ENCODE results near the gene ZNF138.

ZNF138 gene

GRCh38 chr7:64875258-64875657, 81.0 kb downstream of the ZNF138 start:
- TF ChIP-seq FOXP2 (optimal IDR thresholded peaks at IDR 0.05; ENCODE audit: control extremely low read depth, extremely low read length, insufficient read depth) = no peak
- DNase-seq (ENCODE audit: low read depth, low spot score) = no peak
- Histone ChIP-seq H3K27ac (no peak overlapping the region), H3K36me3 (ENCODE audit: insufficient read depth, low read length) (no peaks in the 10 kb centered on the region), H3K9me3 (ENCODE audit: low read depth, low read length) (no peaks in the 10 kb centered on the region), H3K4me3 (no peak overlapping the region), H3K9ac (ENCODE audit: insufficient read length) (no peak overlapping the region)

GRCh38 chr7:64875658-64876406, 81.6 kb downstream of the ZNF138 start:
- no peaks in the 10 kb centered on the region for H3K9me3 ChIP-seq (ENCODE audit: low read depth, low read length)
- DNase-seq (ENCODE audit: low read depth, low spot score) = no peak
- H3K36me3 ChIP-seq (ENCODE audit: insufficient read depth, low read length) = no peaks in the 10 kb centered on the region
- no peak for TF ChIP-seq FOXP2 (optimal IDR thresholded peaks at IDR 0.05; ENCODE audit: control extremely low read depth, extremely low read length, insufficient read depth)
- no peak for TF ChIP-seq POLR2AphosphoS5 (IDR thresholded peaks at IDR 0.05; ENCODE audit: borderline replicate concordance, low read depth, low read length)
- TF ChIP-seq EZH2 (IDR thresholded peaks at IDR 0.05) = no peak
- no peak overlapping the region for H3K4me3 ChIP-seq
- no peak overlapping the region for H3K9ac ChIP-seq (ENCODE audit: insufficient read length)
- H3K27ac ChIP-seq = no peak overlapping the region

GRCh38 chr7:64876792-64877713, 82.8 kb downstream of the ZNF138 start:
- Histone ChIP-seq H3K4me3 (peak overlapping the region; percentile 77), H3K9ac (ENCODE audit: insufficient read length) (no peak overlapping the region), H3K27ac (no peak overlapping the region), H3K9me3 (ENCODE audit: low read depth, low read length) (no peaks in the 10 kb centered on the region), H3K36me3 (ENCODE audit: insufficient read depth, low read length) (no peaks in the 10 kb centered on the region)
- TF ChIP-seq EZH2 (IDR thresholded peaks at IDR 0.05) = no peak
- no peak for TF ChIP-seq FOXP2 (optimal IDR thresholded peaks at IDR 0.05; ENCODE audit: control extremely low read depth, extremely low read length, insufficient read depth)
- no peak for TF ChIP-seq POLR2AphosphoS5 (IDR thresholded peaks at IDR 0.05; ENCODE audit: borderline replicate concordance, low read depth, low read length)
- no peak for DNase-seq (ENCODE audit: low read depth, low spot score)

GRCh38 chr7:64877714-64878610, 83.7 kb downstream of the ZNF138 start:
- no peaks in the 10 kb centered on the region for H3K36me3 ChIP-seq (ENCODE audit: insufficient read depth, low read length)
- no peak overlapping the region for H3K27ac ChIP-seq
- peak overlapping the region; percentile 77 for H3K4me3 ChIP-seq
- TF ChIP-seq FOXP2 (optimal IDR thresholded peaks at IDR 0.05; ENCODE audit: control extremely low read depth, extremely low read length, insufficient read depth) (no peak), EZH2 (IDR thresholded peaks at IDR 0.05) (no peak), POLR2AphosphoS5 (IDR thresholded peaks at IDR 0.05; ENCODE audit: borderline replicate concordance, low read depth, low read length) (no peak)
- DNase-seq (ENCODE audit: low read depth, low spot score) = no peak
- H3K9ac ChIP-seq (ENCODE audit: insufficient read length) = no peak overlapping the region
- H3K9me3 ChIP-seq (ENCODE audit: low read depth, low read length) = no peaks in the 10 kb centered on the region

GRCh38 chr7:64878684-64879083, 84.5 kb downstream of the ZNF138 start:
- Histone ChIP-seq H3K9me3 (ENCODE audit: low read depth, low read length) (no peaks in the 10 kb centered on the region), H3K4me3 (no peak overlapping the region)
- no peak for DNase-seq (ENCODE audit: low read depth, low spot score)

GRCh38 chr7:64879086-64879730, 85.0 kb downstream of the ZNF138 start:
- H3K9me3 ChIP-seq (ENCODE audit: low read depth, low read length) = no peaks in the 10 kb centered on the region
- H3K27ac ChIP-seq = no peak overlapping the region
- no peak for DNase-seq (ENCODE audit: low read depth, low spot score)

More at GRCh38 chr7:64878684-64879083, 84.5 kb downstream of the ZNF138 start:
- Histone ChIP-seq H3K9ac (ENCODE audit: insufficient read length) (no peak overlapping the region), H3K36me3 (ENCODE audit: insufficient read depth, low read length) (no peaks in the 10 kb centered on the region), H3K27ac (no peak overlapping the region)
- no peak for TF ChIP-seq POLR2AphosphoS5 (IDR thresholded peaks at IDR 0.05; ENCODE audit: borderline replicate concordance, low read depth, low read length)

GRCh38 chr7:64879800-64880199, 85.6 kb downstream of the ZNF138 start:
- H3K27ac ChIP-seq = no peak overlapping the region

More at GRCh38 chr7:64879086-64879730, 85.0 kb downstream of the ZNF138 start:
- Histone ChIP-seq H3K4me3 (no peak overlapping the region), H3K9ac (ENCODE audit: insufficient read length) (no peak overlapping the region), H3K36me3 (ENCODE audit: insufficient read depth, low read length) (no peaks in the 10 kb centered on the region)
- no peak for TF ChIP-seq POLR2AphosphoS5 (IDR thresholded peaks at IDR 0.05; ENCODE audit: borderline replicate concordance, low read depth, low read length)
- TF ChIP-seq EZH2 (IDR thresholded peaks at IDR 0.05) = no peak
- no peak for TF ChIP-seq FOXP2 (optimal IDR thresholded peaks at IDR 0.05; ENCODE audit: control extremely low read depth, extremely low read length, insufficient read depth)

More at GRCh38 chr7:64879800-64880199, 85.6 kb downstream of the ZNF138 start:
- DNase-seq (ENCODE audit: low read depth, low spot score) = no peak
- H3K36me3 ChIP-seq (ENCODE audit: insufficient read depth, low read length) = no peaks in the 10 kb centered on the region
- no peak for TF ChIP-seq EZH2 (IDR thresholded peaks at IDR 0.05)
- no peak for TF ChIP-seq POLR2AphosphoS5 (IDR thresholded peaks at IDR 0.05; ENCODE audit: borderline replicate concordance, low read depth, low read length)
- no peak for TF ChIP-seq FOXP2 (optimal IDR thresholded peaks at IDR 0.05; ENCODE audit: control extremely low read depth, extremely low read length, insufficient read depth)
- H3K9ac ChIP-seq (ENCODE audit: insufficient read length) = no peak overlapping the region
- H3K9me3 ChIP-seq (ENCODE audit: low read depth, low read length) = no peaks in the 10 kb centered on the region
- no peak overlapping the region for H3K4me3 ChIP-seq
